SK-N-MC (cell line): ENCODE measurements around the gene RINT1.

ENCODE experiments used
- EZH2 ChIP-seq: fragments of 200-600 bp; sonication (generic); IDR thresholded peaks from one replicate; pipeline ENCODE4 v1.6.1; 2017; ENCODE audit warnings: antibody characterized with exemption
- POLR2AphosphoS5 ChIP-seq: IDR thresholded peaks from 2 replicates; pipeline ENCODE4 v1.6.1; 2012; ENCODE audit warnings: mild to moderate bottlenecking, low read depth, low read length, borderline replicate concordance

- no peak for TF ChIP-seq EZH2
- no peak for TF ChIP-seq POLR2AphosphoS5
These were observed 58.8 kb downstream of the RINT1 start for GRCh38 chr7:105590793-105591192.
